ENCODE results near the gene SMCO3. TPM values are rescaled to one million over a fixed set of nuclear protein-coding genes. Genes with fewer than 3 reads are reported as not detected.

Gene SMCO3
- total and polyA plus RNA-seq, 12 donors = 0.11 to 0.41 (median 0.26) TPM; not detected in 3

GRCh38 chr12:14756334-14757143 lies 57.4 kb downstream of the SMCO3 start:
- no peak for TF ChIP-seq POLR2A (IDR thresholded peaks at IDR 0.05)
- TF ChIP-seq, protein P1, sequence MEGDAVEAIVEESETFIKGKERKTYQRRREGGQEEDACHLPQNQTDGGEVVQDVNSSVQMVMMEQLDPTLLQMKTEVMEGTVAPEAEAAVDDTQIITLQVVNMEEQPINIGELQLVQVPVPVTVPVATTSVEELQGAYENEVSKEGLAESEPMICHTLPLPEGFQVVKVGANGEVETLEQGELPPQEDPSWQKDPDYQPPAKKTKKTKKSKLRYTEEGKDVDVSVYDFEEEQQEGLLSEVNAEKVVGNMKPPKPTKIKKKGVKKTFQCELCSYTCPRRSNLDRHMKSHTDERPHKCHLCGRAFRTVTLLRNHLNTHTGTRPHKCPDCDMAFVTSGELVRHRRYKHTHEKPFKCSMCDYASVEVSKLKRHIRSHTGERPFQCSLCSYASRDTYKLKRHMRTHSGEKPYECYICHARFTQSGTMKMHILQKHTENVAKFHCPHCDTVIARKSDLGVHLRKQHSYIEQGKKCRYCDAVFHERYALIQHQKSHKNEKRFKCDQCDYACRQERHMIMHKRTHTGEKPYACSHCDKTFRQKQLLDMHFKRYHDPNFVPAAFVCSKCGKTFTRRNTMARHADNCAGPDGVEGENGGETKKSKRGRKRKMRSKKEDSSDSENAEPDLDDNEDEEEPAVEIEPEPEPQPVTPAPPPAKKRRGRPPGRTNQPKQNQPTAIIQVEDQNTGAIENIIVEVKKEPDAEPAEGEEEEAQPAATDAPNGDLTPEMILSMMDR (IDR thresholded peaks at IDR 0.05) = peak; percentile 25 to 58 (median 48)
- H3K9me3 ChIP-seq (replicated peaks in 1 of 3) = no peaks in the 10 kb centered on the region
- intact Hi-C loops (cut with DNase I) = no loop called here
- no peaks in the 10 kb centered on the region for H3K27me3 ChIP-seq
- peak overlapping the region in 1 of 4 donors; percentile 2 for H3K4me3 ChIP-seq
- H3K27ac ChIP-seq = peak overlapping the region in 2 of 5 donors; percentile 12 to 27
- peaks cover 4 to 5% of the 10 kb centered on the region in 2 donors for H3K4me1 ChIP-seq (replicated peaks in 1 of 2)
- 30 to 34% (median 31%) methylated on average over 17 of the region's 17 CpGs for WGBS, 4 donors
- DNase-seq = peak in 5 of 7 donors; percentile 35 to 65 (median 45)
- H3K36me3 ChIP-seq (replicated peaks in 1 of 2) = no peaks in the 10 kb centered on the region

Other genes starting within 250 kb of the SMCO3 start
- 1 to 10 TPM in 8 of 9 donors, under 1 TPM in 1; 0.85 to 7.7 (median 6.9) TPM for gene PLBD1, start 246.3 kb downstream of the SMCO3 start, total RNA-seq
- 1 to 10 TPM; 2.3 to 6.4 (median 3.4) TPM for gene PLBD1, start 246.3 kb downstream of the SMCO3 start, polyA plus RNA-seq
- gene GUCY2C, start 117.6 kb downstream of the SMCO3 start, total RNA-seq = not detected
- not detected for gene GUCY2C, start 117.6 kb downstream of the SMCO3 start, polyA plus RNA-seq
- gene WBP11, start 10.7 kb downstream of the SMCO3 start, total RNA-seq = 100 to 1,000 TPM in 1 of 9 donors, 10 to 100 TPM in 8; 11.5 to 103 (median 29.5) TPM
- 100 to 1,000 TPM in 1 of 3 donors, 10 to 100 TPM in 2; 16.6 to 112 (median 20.2) TPM for gene WBP11, start 10.7 kb downstream of the SMCO3 start, polyA plus RNA-seq
- 1 to 10 TPM; 2.6 to 9.3 (median 4.3) TPM for gene C12orf60, start 10.5 kb downstream of the SMCO3 start, total RNA-seq
- gene C12orf60, start 10.5 kb downstream of the SMCO3 start, polyA plus RNA-seq = 10 to 100 TPM in 1 of 3 donors, 1 to 10 TPM in 2; 3.1 to 12.5 (median 4.8) TPM
- 10 to 100 TPM in 1 of 9 donors, 1 to 10 TPM in 6, under 1 TPM in 2; 0.22 to 15.2 (median 5.1) TPM for gene ART4, start 29.3 kb upstream of the SMCO3 start, total RNA-seq
- 1 to 10 TPM in 1 of 3 donors, under 1 TPM in 2; 0.51 to 5.9 (median 0.88) TPM for gene ART4, start 29.3 kb upstream of the SMCO3 start, polyA plus RNA-seq
- gene MGP, start 71.7 kb upstream of the SMCO3 start, total RNA-seq = 1,000 to 10,000 TPM in 8 of 9 donors, 10 to 100 TPM in 1; 50.6 to 2,003 (median 1,303) TPM
- gene MGP, start 71.7 kb upstream of the SMCO3 start, polyA plus RNA-seq = 1,000 to 10,000 TPM in 2 of 3 donors, 100 to 1,000 TPM in 1; 999 to 1,170 (median 1,064) TPM
- 1 to 10 TPM in 5 of 9 donors, under 1 TPM in 2, not detected in 2; 0.18 to 2.3 (median 1.1) TPM for gene ERP27, start 124.4 kb upstream of the SMCO3 start, total RNA-seq
- 1 to 10 TPM in 2 of 3 donors, under 1 TPM in 1; 0.34 to 3.0 (median 1.2) TPM for gene ERP27, start 124.4 kb upstream of the SMCO3 start, polyA plus RNA-seq
- 100 to 1,000 TPM in 5 of 9 donors, 10 to 100 TPM in 4; 28.3 to 196 (median 101) TPM for gene ARHGDIB, start 147.4 kb upstream of the SMCO3 start, total RNA-seq
- gene ARHGDIB, start 147.4 kb upstream of the SMCO3 start, polyA plus RNA-seq = 100 to 1,000 TPM; 157 to 190 (median 165) TPM
- gene PDE6H, start 158.9 kb upstream of the SMCO3 start, total RNA-seq = 1 to 10 TPM in 2 of 9 donors, not detected in 7; 1.1 to 5.9 TPM
- 1 to 10 TPM in 1 of 3 donors, under 1 TPM in 1, not detected in 1; 0.48 to 1.9 TPM for gene PDE6H, start 158.9 kb upstream of the SMCO3 start, polyA plus RNA-seq